ENCODE results near the gene SH3RF3. TPM values are rescaled to one million over a fixed set of nuclear protein-coding genes. Genes with fewer than 3 reads are reported as not detected.
"Not testable (repeated sequence)": the region's sequence is repeated elsewhere in the genome, so short reads cannot be mapped to it uniquely, and the experiment has no call there.

SH3RF3 gene
- total RNA-seq, 2 donors from 2014 or later = 37.4 to 61.7 TPM

DNA sequence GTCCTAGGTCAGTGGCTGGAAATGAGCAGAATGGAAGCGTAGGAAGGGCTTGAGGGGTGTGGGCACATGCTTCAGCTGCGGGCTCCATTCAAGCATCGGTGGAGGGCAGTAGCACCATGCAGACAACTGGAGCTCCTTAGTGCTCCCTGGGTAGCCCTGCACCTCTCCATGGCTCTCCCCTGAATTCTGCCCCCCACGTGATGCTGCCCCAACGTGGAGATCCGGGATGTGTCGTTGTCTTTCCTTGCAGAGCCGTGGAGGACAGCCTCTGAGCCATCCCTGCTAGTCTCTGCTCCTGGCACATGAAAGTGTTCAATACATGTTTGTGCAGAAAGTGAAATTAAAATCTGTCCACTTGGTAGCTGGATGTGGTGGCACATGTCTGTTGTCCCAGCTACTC is 94.5 kb downstream of the SH3RF3 start:
- no peaks in the 10 kb centered on the region for H3K36me3 ChIP-seq
- no peaks in the 10 kb centered on the region for H3K9me3 ChIP-seq
- no peaks in the 10 kb centered on the region for H3K27me3 ChIP-seq (replicated peaks; ENCODE audit: insufficient read depth)
- TF ChIP-seq, protein P1, sequence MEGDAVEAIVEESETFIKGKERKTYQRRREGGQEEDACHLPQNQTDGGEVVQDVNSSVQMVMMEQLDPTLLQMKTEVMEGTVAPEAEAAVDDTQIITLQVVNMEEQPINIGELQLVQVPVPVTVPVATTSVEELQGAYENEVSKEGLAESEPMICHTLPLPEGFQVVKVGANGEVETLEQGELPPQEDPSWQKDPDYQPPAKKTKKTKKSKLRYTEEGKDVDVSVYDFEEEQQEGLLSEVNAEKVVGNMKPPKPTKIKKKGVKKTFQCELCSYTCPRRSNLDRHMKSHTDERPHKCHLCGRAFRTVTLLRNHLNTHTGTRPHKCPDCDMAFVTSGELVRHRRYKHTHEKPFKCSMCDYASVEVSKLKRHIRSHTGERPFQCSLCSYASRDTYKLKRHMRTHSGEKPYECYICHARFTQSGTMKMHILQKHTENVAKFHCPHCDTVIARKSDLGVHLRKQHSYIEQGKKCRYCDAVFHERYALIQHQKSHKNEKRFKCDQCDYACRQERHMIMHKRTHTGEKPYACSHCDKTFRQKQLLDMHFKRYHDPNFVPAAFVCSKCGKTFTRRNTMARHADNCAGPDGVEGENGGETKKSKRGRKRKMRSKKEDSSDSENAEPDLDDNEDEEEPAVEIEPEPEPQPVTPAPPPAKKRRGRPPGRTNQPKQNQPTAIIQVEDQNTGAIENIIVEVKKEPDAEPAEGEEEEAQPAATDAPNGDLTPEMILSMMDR (IDR thresholded peaks at IDR 0.05) = no peak
- H3K4me1 ChIP-seq (ENCODE audit: control insufficient read depth in 1 of 2, low read depth in 2 of 2) = peaks cover 18 to 28% of the 10 kb centered on the region in 2 donors
- ATAC-seq (ENCODE audit: insufficient number of reproducible peaks, low FRiP score, low read depth) (no peak), DNase-seq (ENCODE audit: low spot score) (no peak)
- no peak overlapping the region for H3K27ac ChIP-seq
- H3K4me3 ChIP-seq = no peak overlapping the region

DNA sequence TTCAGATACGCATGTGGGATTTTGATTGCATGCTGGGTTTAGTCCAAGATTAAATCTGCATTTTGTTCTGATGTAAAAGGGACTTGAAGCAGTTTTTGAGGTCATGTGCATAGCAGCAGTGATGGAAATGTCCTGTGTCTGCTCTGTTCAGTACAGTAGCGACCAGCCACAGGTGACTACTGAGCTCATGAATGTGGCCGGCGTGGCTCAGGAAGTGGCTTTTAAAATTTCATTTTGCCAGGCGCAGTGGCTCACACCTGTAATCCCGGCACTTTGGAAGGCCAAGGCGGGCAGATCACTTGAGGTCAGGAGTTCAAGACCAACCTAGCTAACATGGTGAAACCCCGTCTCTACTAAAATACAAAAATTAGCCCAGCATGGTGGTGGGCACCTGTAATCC is 95.3 kb downstream of the SH3RF3 start:
- not testable (repeated sequence) for H3K9me3 ChIP-seq; DNase-seq (ENCODE audit: low spot score); H3K36me3 ChIP-seq; H3K4me3 ChIP-seq; ATAC-seq (ENCODE audit: insufficient number of reproducible peaks, low FRiP score, low read depth); H3K27ac ChIP-seq; H3K27me3 ChIP-seq (replicated peaks; ENCODE audit: insufficient read depth)
- peaks cover 10 to 28% of the 10 kb centered on the region in 2 donors for H3K4me1 ChIP-seq (ENCODE audit: control insufficient read depth in 1 of 2, low read depth in 2 of 2)

DNA sequence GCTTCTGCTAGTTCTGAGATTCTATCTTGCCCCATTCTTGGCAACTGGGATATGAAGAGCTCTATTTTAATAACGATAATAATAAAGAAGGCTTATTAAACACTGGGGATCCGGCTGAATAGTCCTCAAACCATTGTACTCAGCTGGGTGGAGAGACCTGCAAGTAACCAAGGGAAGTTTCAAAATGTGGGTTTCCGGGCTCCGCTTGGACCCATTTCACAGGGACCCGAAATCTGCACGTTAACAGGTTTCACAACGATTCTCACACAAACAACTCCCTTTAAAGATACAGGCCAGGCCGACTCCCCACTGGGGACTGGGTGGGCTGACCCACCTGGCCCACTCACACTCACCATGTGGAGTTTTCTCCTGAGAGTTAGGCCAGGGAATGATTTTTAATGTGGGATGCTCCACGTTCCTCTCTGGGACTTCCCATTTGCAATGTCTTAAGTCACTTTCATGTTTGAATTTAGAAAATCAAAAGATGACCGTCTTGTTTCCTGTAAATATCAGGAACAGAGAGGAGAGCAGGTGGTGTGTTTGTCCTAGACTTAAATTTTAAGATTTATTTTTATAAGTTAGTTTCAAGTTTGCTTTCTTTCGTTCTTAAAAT is 96.3 kb downstream of the SH3RF3 start:
- no peak overlapping the region for H3K4me3 ChIP-seq
- no peaks in the 10 kb centered on the region for H3K9me3 ChIP-seq
- no peaks in the 10 kb centered on the region for H3K27me3 ChIP-seq (replicated peaks; ENCODE audit: insufficient read depth)
- H3K4me1 ChIP-seq (ENCODE audit: control insufficient read depth in 1 of 2, low read depth in 2 of 2) = peaks cover 10 to 30% of the 10 kb centered on the region in 2 donors
- TF ChIP-seq, protein P1 (IDR thresholded peaks at IDR 0.05) = no peak
- H3K36me3 ChIP-seq = no peaks in the 10 kb centered on the region
- DNase-seq (ENCODE audit: low spot score) (no peak), ATAC-seq (ENCODE audit: insufficient number of reproducible peaks, low FRiP score, low read depth) (no peak)
- H3K27ac ChIP-seq = no peak overlapping the region

DNA sequence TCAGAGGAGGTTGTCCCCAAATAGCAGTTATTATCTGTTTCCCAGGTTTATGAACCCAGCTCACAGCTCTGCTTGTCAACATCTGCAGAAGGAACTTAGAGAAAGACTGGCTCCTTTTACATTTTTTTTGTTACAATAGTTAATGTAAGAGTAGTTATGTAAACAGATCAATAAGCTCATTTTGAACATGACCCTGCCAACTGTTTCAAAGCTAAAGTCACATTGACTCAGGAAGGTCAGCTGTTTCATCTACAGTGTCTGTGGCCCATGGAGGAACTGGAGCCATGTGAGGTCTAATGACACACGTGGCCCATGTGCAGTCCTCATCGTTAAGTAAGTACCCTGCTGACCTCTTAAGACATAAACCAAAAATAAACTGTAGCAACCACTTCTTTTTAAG is 97.1 kb downstream of the SH3RF3 start:
- no peak for DNase-seq (ENCODE audit: low spot score)
- Histone ChIP-seq H3K9me3 (no peaks in the 10 kb centered on the region), H3K27me3 (replicated peaks; ENCODE audit: insufficient read depth) (no peaks in the 10 kb centered on the region), H3K27ac (no peak overlapping the region), H3K4me1 (ENCODE audit: control insufficient read depth in 1 of 2, low read depth in 2 of 2) (peaks cover 18 to 39% of the 10 kb centered on the region in 2 donors), H3K4me3 (no peak overlapping the region), H3K36me3 (no peaks in the 10 kb centered on the region)
- no peak for ATAC-seq (ENCODE audit: insufficient number of reproducible peaks, low FRiP score, low read depth)
- TF ChIP-seq, protein P1 (IDR thresholded peaks at IDR 0.05) = no peak

DNA sequence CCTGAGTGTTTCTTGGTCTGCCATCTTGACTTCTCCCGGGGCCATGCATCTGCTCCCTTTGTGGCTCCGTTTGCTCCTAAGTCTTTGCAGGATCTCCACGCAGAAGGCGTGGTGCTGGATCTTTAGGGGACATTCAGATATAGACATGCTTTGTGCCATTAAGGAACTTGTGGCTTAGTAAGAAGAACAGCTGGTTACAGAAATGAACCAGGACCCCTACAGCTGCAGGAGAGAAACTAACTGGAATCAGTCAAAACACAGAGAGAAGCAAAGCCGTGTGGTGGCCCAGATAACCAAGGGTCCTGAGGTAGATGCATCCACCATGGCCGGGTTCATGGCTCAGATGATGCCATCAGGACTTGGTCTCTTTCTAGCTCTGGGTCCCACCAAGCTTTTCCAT is 97.6 kb downstream of the SH3RF3 start:
- H3K4me3 ChIP-seq = no peak overlapping the region
- TF ChIP-seq, protein P1 (IDR thresholded peaks at IDR 0.05) = no peak
- H3K4me1 ChIP-seq (ENCODE audit: control insufficient read depth in 1 of 2, low read depth in 2 of 2) = peaks cover 19 to 44% of the 10 kb centered on the region in 2 donors
- ATAC-seq (ENCODE audit: insufficient number of reproducible peaks, low FRiP score, low read depth) (no peak), DNase-seq (ENCODE audit: low spot score) (no peak)
- H3K27ac ChIP-seq = no peak overlapping the region
- H3K9me3 ChIP-seq = no peaks in the 10 kb centered on the region
- no peaks in the 10 kb centered on the region for H3K36me3 ChIP-seq
- H3K27me3 ChIP-seq (replicated peaks; ENCODE audit: insufficient read depth) = no peaks in the 10 kb centered on the region

Measured in thoracic aorta (tissue), 2 donors.